Lung (tissue), 12 donors: ENCODE results near the gene XYLT1. TPM values are rescaled to one million over a fixed set of nuclear protein-coding genes. Genes with fewer than 3 reads are reported as not detected.

Source experiments
- ATAC-seq: fragments of 200-7000 bp; cut with Tn5 transposase; one replicate; pipeline ENCODE4 v1.9.1; 2020; ENCODE audit warnings: moderate number of reproducible peaks; ENCODE audit not compliant: insufficient read depth, low FRiP score
- DNase-seq, 3 donors: peaks; one replicate each; pipeline ENCODE4 v3.0.0-alpha.2; 2013 to 2017
- H3K27ac ChIP-seq, 2 donors: one replicate each; pipeline ENCODE4 v1.5.1; 2013; ENCODE audit warnings: mild to moderate bottlenecking in 2 of 2, moderate library complexity in 2 of 2, control low read depth in 1 of 2, inconsistent platforms in 1 of 2, low read depth in 1 of 2, low read length in 1 of 2
- H3K27me3 ChIP-seq, 3 donors: one replicate each; pipeline ENCODE4 v1.5.1; 2013; ENCODE audit warnings: low read length in 2 of 3; ENCODE audit not compliant: control insufficient read depth in 3 of 3, insufficient read depth in 3 of 3
- H3K36me3 ChIP-seq, 4 donors: one replicate each; pipeline ENCODE4 v1.5.1; 2013; ENCODE audit warnings: low read length in 4 of 4, mild to moderate bottlenecking in 1 of 4, moderate library complexity in 1 of 4; ENCODE audit not compliant: control insufficient read depth in 4 of 4, insufficient read depth in 4 of 4
- H3K4me1 ChIP-seq, 5 donors: one replicate each; pipeline ENCODE4 v1.5.1; 2013; ENCODE audit warnings: low read length in 5 of 5, mild to moderate bottlenecking in 2 of 5, moderate library complexity in 1 of 5; ENCODE audit not compliant: control insufficient read depth in 5 of 5, insufficient read depth in 5 of 5
- H3K4me3 ChIP-seq: one replicate; pipeline ENCODE4 v1.5.1; 2013; ENCODE audit warnings: mild to moderate bottlenecking, control low read depth, moderate library complexity
- H3K9ac ChIP-seq, 2 donors: one replicate each; pipeline ENCODE4 v1.5.1; 2013; ENCODE audit warnings: low read length in 2 of 2, control low read depth in 1 of 2; ENCODE audit not compliant: insufficient read depth in 1 of 2
- H3K9me3 ChIP-seq, 4 donors: one replicate each; pipeline ENCODE4 v1.5.1; 2013; ENCODE audit warnings: low read length in 3 of 4, mild to moderate bottlenecking in 1 of 4, moderate library complexity in 1 of 4; ENCODE audit not compliant: control insufficient read depth in 4 of 4, insufficient read depth in 3 of 4
- WGBS, 2 donors: extraction: QIAGEN DNeasy Blood & Tissue Kit; methylation state at CpG; one replicate each; pipeline ENCODE4 v1.1.7; 2013; 5-methylcytosine and 5-hydroxymethylcytosine counted together
- polyA plus RNA-seq, 2 donors: library from polyadenylated mRNA; stranded (reverse); fragments of 200-250 nt; gene quantifications; one replicate each; pipeline ENCODE4 v1.2.1, GENCODE V29; 2013
- total RNA-seq, 2 donors: library from RNA; depleted of rRNA in 1 of 2; stranded (reverse); fragments of >200 nt in 1 of 2; gene quantifications; one replicate each; pipeline ENCODE4 v1.2.1, GENCODE V29; 2014 to 2021
- TF ChIP-seq, protein P1 (sequence below): IDR thresholded peaks from 2 replicates; pipeline ENCODE4 v1.5.1; 2012; ENCODE audit warnings: mild to moderate bottlenecking; ENCODE audit errors: control extremely low read depth, extremely low read depth
- donor health status: control.
- donor health status: control.
- donor health status: Bipolar disorder and iron deficiency.
- donor health status: healthy.
- donor health status: DM: yes; HTN: yes; CAD: no.

Gene XYLT1
- total and polyA plus RNA-seq, 4 donors, result 1.4 to 11.5 (median 6.9) TPM

GRCh38 chr16:17447101-17447569, 23.6 kb downstream of the XYLT1 start:
- Histone ChIP-seq H3K36me3 (no peaks in the 10 kb centered on the region), H3K27ac (no peak overlapping the region), H3K9me3 (no peaks in the 10 kb centered on the region), H3K4me1 (peaks cover 3 to 18% (median 9%) of the 10 kb centered on the region in 5 donors), H3K9ac (no peak overlapping the region), H3K4me3 (no peak overlapping the region), H3K27me3 (no peaks in the 10 kb centered on the region)
- DNase-seq, result peak in 2 of 3 donors; percentile 33 to 50
- no peak for ATAC-seq
- TF ChIP-seq, protein P1, sequence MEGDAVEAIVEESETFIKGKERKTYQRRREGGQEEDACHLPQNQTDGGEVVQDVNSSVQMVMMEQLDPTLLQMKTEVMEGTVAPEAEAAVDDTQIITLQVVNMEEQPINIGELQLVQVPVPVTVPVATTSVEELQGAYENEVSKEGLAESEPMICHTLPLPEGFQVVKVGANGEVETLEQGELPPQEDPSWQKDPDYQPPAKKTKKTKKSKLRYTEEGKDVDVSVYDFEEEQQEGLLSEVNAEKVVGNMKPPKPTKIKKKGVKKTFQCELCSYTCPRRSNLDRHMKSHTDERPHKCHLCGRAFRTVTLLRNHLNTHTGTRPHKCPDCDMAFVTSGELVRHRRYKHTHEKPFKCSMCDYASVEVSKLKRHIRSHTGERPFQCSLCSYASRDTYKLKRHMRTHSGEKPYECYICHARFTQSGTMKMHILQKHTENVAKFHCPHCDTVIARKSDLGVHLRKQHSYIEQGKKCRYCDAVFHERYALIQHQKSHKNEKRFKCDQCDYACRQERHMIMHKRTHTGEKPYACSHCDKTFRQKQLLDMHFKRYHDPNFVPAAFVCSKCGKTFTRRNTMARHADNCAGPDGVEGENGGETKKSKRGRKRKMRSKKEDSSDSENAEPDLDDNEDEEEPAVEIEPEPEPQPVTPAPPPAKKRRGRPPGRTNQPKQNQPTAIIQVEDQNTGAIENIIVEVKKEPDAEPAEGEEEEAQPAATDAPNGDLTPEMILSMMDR, result no peak
- 80 to 81% methylated on average over 5 of the region's 5 CpGs for WGBS, 2 donors

- Histone ChIP-seq H3K9ac (no peak overlapping the region), H3K9me3 (no peaks in the 10 kb centered on the region), H3K4me3 (no peak overlapping the region), H3K36me3 (no peaks in the 10 kb centered on the region), H3K27ac (no peak overlapping the region), H3K27me3 (no peaks in the 10 kb centered on the region), H3K4me1 (peaks cover 3 to 18% (median 9%) of the 10 kb centered on the region in 5 donors)
- 63 to 76% methylated on average over 10 of the region's 10 CpGs for WGBS, 2 donors
- DNase-seq (no peak), ATAC-seq (no peak)
- TF ChIP-seq, protein P1, result no peak
These were observed 24.1 kb downstream of the XYLT1 start for GRCh38 chr16:17446661-17447060.

- Histone ChIP-seq H3K9ac (no peak overlapping the region), H3K27ac (no peak overlapping the region), H3K27me3 (no peaks in the 10 kb centered on the region), H3K36me3 (no peaks in the 10 kb centered on the region), H3K4me1 (peaks cover 3 to 18% (median 9%) of the 10 kb centered on the region in 5 donors), H3K4me3 (no peak overlapping the region), H3K9me3 (no peaks in the 10 kb centered on the region)
- WGBS, 2 donors, result 86 to 94% methylated on average over 12 of the region's 12 CpGs
- no peak for DNase-seq
- TF ChIP-seq, protein P1, result no peak
- no peak for ATAC-seq
These were observed 25.3 kb downstream of the XYLT1 start for GRCh38 chr16:17445421-17445820.

DNA sequence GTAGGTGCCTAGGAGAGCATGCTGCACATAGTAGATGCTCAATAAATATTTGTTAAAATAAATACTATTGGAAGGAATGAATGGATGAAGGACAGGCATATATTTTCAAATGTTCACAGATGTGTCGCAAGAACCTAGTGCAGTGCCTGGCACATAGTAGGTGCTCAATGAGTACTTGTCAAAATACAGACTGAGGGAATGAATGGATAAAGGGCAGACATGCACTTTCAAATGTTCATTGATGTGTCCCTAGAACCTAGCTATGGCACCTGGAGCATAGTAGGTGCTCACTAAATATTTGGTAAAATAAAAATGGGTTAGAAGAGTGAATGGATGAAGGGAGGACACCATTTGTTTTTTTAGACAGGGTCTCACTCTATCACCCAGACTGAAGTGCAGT, 26.1 kb downstream of the XYLT1 start:
- Histone ChIP-seq H3K27me3 (no peaks in the 10 kb centered on the region), H3K27ac (no peak overlapping the region), H3K9me3 (peaks cover 0 to 2% (median 0%) of the 10 kb centered on the region in 4 donors), H3K4me1 (peaks cover 3 to 18% (median 9%) of the 10 kb centered on the region in 5 donors), H3K4me3 (no peak overlapping the region), H3K36me3 (no peaks in the 10 kb centered on the region), H3K9ac (no peak overlapping the region)
- 97 to 99% methylated on average over 1 of the region's 1 CpG for WGBS, 2 donors
- ATAC-seq, result no peak
- no peak for DNase-seq
- TF ChIP-seq, protein P1, result no peak
